Vagina (tissue), 2 donors: ENCODE data around the gene NRDE2. TPM values are rescaled to one million over a fixed set of nuclear protein-coding genes. Genes with fewer than 3 reads are reported as not detected.

Source experiments
- DNase-seq, 2 donors: peaks; one replicate each; pipeline ENCODE4 v3.0.0-alpha.2; 2017; ENCODE audit errors: extremely low spot score in 2 of 2
- H3K27ac ChIP-seq: fragments of 200-600 bp; sonication (generic); one replicate; pipeline ENCODE4 v1.5.1; 2019
- H3K27me3 ChIP-seq: fragments of 200-600 bp; sonication (generic); one replicate; pipeline ENCODE4 v1.5.1; 2019
- H3K36me3 ChIP-seq, 2 donors: fragments of 200-600 bp; sonication (generic); one replicate each; pipeline ENCODE4 v1.5.1; 2017 to 2019
- H3K4me1 ChIP-seq: fragments of 200-600 bp; sonication (generic); one replicate; pipeline ENCODE4 v1.5.1; 2019
- H3K4me3 ChIP-seq, 2 donors: fragments of 200-600 bp; sonication (generic); 1 replicate in 1 of 2; 2 replicates in 1 of 2; pipeline ENCODE4 v1.5.1; 2016 to 2019
- H3K9me3 ChIP-seq: fragments of 200-600 bp; sonication (generic); one replicate; pipeline ENCODE4 v1.5.1; 2019
- CTCF ChIP-seq, 3 experiments: fragments of 450-650 bp in 2 of 3; fragments of 200-600 bp in 1 of 3; sonication (generic) in 1 of 3; IDR thresholded peaks; one replicate each; pipeline ENCODE4 v1.5.1; 2017 to 2019; ENCODE audit warnings: antibody characterized with exemption in 3 of 3, mild to moderate bottlenecking in 2 of 3, moderate library complexity in 2 of 3
- POLR2A ChIP-seq, 2 donors: fragments of 450-650 bp; IDR thresholded peaks; one replicate each; pipeline ENCODE4 v1.6.1; 2017; ENCODE audit warnings: antibody characterized with exemption in 2 of 2, mild to moderate bottlenecking in 2 of 2, moderate library complexity in 2 of 2
- POLR2AphosphoS5 ChIP-seq, 2 donors: sonication (generic); formaldehyde crosslinking; IDR thresholded peaks; one replicate each; pipeline ENCODE4 v1.9.0; 2017; ENCODE audit warnings: antibody characterized with exemption in 2 of 2, mild to moderate bottlenecking in 2 of 2, low read depth in 1 of 2; ENCODE audit not compliant: insufficient read depth in 1 of 2
- intact Hi-C: fragments of 100-400 bp; cut with DNase I; formaldehyde crosslinking; loops from one replicate; pipeline ENCODE4 v1.15.1; 2023
- total RNA-seq: library from RNA; depleted of rRNA; stranded (reverse); fragments of >200 nt; gene quantifications from one replicate; pipeline ENCODE4 v1.2.3, GENCODE V29; 2016

NRDE2 gene
- total RNA-seq, 1 donor from 2014 or later, result 7.9 TPM

DNA sequence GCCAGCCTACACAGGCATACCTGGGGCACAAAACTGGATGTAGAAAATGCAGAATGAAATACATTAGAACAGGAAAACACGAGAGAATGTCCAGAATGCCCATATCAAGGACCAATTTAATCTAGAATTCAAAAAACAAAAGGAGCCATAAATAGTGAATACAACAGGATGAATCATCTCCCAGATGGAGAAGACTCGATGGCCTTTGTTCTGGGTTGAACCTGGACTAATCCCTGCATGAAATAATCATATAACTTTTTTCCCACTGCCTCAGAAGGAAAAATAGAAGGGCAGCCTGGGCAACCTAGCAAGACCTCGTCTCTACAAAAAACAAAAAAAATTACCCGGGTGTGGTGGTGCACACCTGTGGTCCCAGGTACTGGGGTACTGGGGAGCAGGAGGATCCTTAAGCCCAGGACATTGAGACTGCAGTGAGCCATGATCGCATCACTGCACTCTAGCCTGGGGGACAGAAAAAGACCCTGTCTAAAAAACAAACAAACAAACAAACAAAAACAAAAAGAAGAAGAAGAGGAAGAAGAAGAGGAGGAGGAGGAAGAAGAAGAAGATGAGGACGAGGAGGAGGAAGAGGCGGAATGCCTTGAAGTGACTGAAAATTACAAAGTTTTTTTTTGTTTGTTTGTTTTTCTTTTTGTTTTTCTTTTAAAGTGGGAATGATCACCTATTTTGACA, 30.3 kb upstream of the NRDE2 start:
- no peaks in the 10 kb centered on the region for H3K9me3 ChIP-seq
- no peak overlapping the region for H3K4me3 ChIP-seq
- no peaks in the 10 kb centered on the region for H3K27me3 ChIP-seq
- intact Hi-C loops, result no loop called here
- H3K36me3 ChIP-seq, result no peaks in the 10 kb centered on the region
- H3K4me1 ChIP-seq, result no peaks in the 10 kb centered on the region
- no peak overlapping the region for H3K27ac ChIP-seq
- TF ChIP-seq POLR2A (IDR thresholded peaks at IDR 0.05) (no peak), POLR2AphosphoS5 (IDR thresholded peaks at IDR 0.05; ENCODE audit: insufficient read depth in 1 of 2, low read depth in 1 of 2) (no peak), CTCF (IDR thresholded peaks at IDR 0.05) (no peak)
- no peak for DNase-seq

DNA sequence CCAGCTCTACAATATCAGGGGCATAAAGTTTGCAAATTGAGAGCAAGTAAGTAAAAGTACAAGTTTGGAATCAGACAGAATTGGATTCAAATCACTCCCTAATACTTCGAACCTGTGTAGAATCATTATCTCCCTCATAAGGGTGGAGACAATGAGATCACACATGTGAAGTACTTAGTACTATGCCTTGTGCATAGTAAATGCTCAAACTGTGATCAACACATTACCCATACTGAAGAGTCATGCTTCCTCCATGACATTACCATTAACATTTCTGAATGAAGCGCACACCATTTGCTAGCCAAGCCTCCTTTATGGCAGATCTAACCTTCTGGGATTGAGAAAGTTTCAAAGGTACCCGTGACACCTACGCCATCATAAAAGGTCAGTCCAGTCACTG, 26.6 kb upstream of the NRDE2 start:
- H3K4me3 ChIP-seq, result no peak overlapping the region
- H3K27ac ChIP-seq, result no peak overlapping the region
- H3K9me3 ChIP-seq, result no peaks in the 10 kb centered on the region
- H3K36me3 ChIP-seq, result no peaks in the 10 kb centered on the region
- H3K27me3 ChIP-seq, result no peaks in the 10 kb centered on the region
- TF ChIP-seq POLR2A (IDR thresholded peaks at IDR 0.05), result no peak
- no peak for TF ChIP-seq POLR2AphosphoS5 (IDR thresholded peaks at IDR 0.05; ENCODE audit: insufficient read depth in 1 of 2, low read depth in 1 of 2)
- no peak for TF ChIP-seq CTCF (IDR thresholded peaks at IDR 0.05)
- H3K4me1 ChIP-seq, result no peaks in the 10 kb centered on the region
- DNase-seq, result no peak
- intact Hi-C loops, result no loop called here

DNA sequence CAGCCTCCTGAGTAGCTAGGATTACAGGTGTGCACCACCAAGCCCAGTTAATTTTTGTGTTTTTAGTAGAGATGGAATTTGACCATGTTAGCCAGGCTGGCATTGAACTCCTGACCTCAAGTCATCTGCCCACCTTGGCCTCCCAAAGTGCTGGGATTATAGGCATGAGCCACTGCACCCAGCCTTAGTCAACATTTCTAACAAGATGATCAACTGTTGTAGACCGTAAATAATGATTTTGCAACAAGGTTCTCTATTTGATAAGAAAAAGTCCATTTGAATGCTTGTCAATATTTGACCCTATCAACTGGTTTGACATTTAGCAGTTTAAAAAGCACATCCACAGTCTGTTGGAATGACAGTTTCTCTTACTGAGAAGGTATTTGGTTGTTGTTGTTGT, 25.2 kb upstream of the NRDE2 start:
- Histone ChIP-seq H3K27me3 (no peaks in the 10 kb centered on the region), H3K36me3 (no peaks in the 10 kb centered on the region), H3K27ac (no peak overlapping the region), H3K4me1 (no peaks in the 10 kb centered on the region), H3K9me3 (no peaks in the 10 kb centered on the region), H3K4me3 (no peak overlapping the region)
- no peak for DNase-seq
- TF ChIP-seq CTCF (IDR thresholded peaks at IDR 0.05), result no peak
- no peak for TF ChIP-seq POLR2A (IDR thresholded peaks at IDR 0.05)
- no peak for TF ChIP-seq POLR2AphosphoS5 (IDR thresholded peaks at IDR 0.05; ENCODE audit: insufficient read depth in 1 of 2, low read depth in 1 of 2)
- intact Hi-C loops, result no loop called here

DNA sequence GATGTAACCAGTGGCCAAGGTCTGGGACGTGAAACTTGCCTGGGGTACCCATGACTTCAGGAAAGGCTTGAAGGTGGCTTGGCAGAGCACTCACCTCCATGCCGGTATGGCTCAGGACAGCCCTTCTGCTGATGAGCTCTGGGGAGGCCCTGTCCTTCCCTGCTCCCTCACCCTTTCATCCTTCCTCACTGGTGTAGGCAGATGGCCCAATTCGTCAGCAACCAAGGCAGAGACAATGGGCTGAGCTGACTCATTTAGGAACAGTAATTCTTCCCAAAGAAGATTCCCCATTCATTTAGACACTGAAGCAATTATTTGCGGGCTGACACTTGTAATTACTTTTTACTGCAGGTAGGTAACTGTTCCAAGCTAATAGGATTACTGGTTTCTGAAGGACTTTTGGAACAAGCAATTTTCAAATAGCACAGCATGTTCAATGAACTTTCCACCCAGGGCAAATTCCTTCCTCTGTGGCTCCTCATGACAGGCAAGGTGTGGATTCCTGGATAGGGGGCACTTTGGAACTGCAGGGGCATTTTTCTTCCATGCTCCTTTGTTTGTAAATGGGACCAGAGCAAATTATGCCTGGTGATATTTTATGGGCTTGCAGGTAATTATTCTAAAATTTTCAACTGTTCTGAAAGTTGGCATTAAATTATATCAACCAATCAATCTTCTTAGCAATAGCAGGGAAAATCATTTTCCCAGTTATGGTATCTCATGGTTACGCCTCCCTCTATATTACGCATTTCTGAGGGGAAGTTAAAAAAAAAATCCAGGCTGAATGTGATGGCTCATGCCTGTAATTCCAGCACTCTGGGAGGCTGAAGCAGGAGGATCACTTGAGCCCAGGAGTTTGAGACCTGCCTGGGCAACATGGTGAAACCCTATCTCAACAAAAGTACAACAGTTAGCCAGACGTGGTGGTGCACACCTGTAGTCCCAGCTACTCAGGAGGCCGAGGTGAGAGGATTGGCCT, 24.1 kb upstream of the NRDE2 start:
- no peaks in the 10 kb centered on the region for H3K36me3 ChIP-seq
- H3K4me1 ChIP-seq, result no peaks in the 10 kb centered on the region
- no peaks in the 10 kb centered on the region for H3K27me3 ChIP-seq
- H3K4me3 ChIP-seq, result no peak overlapping the region
- no peak for DNase-seq
- intact Hi-C loops, result no loop called here
- no peak for TF ChIP-seq POLR2AphosphoS5 (IDR thresholded peaks at IDR 0.05; ENCODE audit: insufficient read depth in 1 of 2, low read depth in 1 of 2)
- no peak for TF ChIP-seq POLR2A (IDR thresholded peaks at IDR 0.05)
- no peak for TF ChIP-seq CTCF (IDR thresholded peaks at IDR 0.05)
- H3K27ac ChIP-seq, result no peak overlapping the region
- no peaks in the 10 kb centered on the region for H3K9me3 ChIP-seq
